Body of pancreas (tissue), 4 donors: ENCODE data around the gene RNF5.
A peak's percentile ranks its signal among the peaks of the same experiment; 100 is the strongest.

Experiments
- POLR2A ChIP-seq, 3 donors: fragments of 450-650 bp; IDR thresholded peaks; one replicate each; pipeline ENCODE4 v1.6.1; 2016; ENCODE audit warnings: antibody characterized with exemption in 3 of 3, mild to moderate bottlenecking in 2 of 3
- TF ChIP-seq, protein P1 (sequence below), 7 experiments: fragments of 450-650 bp in 4 of 7; fragments of 200-600 bp in 3 of 7; sonication (generic) in 3 of 7; IDR thresholded peaks; one replicate each; pipeline ENCODE4 v1.5.1; 2016 to 2019; ENCODE audit warnings: antibody characterized with exemption in 7 of 7

DNA sequence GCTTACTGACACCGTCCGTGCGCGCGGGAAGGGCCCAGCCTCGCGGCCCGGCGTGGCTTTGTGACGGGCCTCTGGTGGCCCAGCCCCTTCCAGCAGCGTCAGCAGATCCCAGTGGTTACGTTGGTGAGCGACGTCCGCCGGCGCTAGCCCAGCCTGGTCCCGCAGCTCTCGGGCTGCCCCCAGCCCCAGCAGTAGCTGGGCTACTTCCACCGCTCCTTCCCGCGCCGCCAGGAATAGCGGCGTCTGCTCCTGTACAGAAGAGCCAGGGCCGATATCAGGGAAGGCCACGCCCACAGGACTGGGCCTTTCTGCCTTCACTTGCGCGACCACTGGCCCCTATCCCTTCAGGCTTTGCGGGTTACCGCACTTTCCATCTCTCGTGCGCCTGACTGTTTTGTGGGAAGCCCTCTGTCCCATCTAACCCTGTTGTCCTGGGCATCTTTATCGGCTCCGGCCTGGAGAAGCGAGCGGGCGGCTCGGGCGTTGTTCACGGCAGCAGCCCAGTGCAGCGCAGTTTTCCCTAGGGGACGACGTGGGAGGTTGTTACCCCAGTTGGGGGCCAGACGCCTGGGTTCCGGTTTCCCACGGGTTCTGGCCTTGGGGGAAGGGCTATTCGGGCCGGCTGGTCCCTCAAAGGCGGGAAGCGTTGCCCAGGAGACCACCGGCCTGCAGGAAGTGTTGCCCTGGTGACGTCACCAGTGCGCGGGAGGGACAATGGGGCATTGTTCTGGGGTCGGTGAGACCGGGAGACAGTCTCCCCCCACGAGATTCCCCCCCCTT lies 17.9 kb downstream of the RNF5 start:
- TF ChIP-seq POLR2A (IDR thresholded peaks at IDR 0.05) = peak; percentile 97 to 99 (median 99)
- TF ChIP-seq, protein P1, sequence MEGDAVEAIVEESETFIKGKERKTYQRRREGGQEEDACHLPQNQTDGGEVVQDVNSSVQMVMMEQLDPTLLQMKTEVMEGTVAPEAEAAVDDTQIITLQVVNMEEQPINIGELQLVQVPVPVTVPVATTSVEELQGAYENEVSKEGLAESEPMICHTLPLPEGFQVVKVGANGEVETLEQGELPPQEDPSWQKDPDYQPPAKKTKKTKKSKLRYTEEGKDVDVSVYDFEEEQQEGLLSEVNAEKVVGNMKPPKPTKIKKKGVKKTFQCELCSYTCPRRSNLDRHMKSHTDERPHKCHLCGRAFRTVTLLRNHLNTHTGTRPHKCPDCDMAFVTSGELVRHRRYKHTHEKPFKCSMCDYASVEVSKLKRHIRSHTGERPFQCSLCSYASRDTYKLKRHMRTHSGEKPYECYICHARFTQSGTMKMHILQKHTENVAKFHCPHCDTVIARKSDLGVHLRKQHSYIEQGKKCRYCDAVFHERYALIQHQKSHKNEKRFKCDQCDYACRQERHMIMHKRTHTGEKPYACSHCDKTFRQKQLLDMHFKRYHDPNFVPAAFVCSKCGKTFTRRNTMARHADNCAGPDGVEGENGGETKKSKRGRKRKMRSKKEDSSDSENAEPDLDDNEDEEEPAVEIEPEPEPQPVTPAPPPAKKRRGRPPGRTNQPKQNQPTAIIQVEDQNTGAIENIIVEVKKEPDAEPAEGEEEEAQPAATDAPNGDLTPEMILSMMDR (IDR thresholded peaks at IDR 0.05) = peak in 1 of 7 experiments; percentile 9
